RCC 7860 (cell line): ENCODE measurements around the gene TFF3.
"Not testable (repeated sequence)": the region's sequence is repeated elsewhere in the genome, so short reads cannot be mapped to it uniquely, and the experiment has no call there.

Source experiments
- DNase-seq: peaks from one replicate; pipeline ENCODE4 v3.0.0-alpha.2; 2015; ENCODE audit warnings: low spot score
- FAIRE-seq: peaks from 2 replicates; lab custom pipeline; 2012; peaks lifted over from hg19 to GRCh38; lab: Jason Lieb, UNC

Gene TFF3

DNA sequence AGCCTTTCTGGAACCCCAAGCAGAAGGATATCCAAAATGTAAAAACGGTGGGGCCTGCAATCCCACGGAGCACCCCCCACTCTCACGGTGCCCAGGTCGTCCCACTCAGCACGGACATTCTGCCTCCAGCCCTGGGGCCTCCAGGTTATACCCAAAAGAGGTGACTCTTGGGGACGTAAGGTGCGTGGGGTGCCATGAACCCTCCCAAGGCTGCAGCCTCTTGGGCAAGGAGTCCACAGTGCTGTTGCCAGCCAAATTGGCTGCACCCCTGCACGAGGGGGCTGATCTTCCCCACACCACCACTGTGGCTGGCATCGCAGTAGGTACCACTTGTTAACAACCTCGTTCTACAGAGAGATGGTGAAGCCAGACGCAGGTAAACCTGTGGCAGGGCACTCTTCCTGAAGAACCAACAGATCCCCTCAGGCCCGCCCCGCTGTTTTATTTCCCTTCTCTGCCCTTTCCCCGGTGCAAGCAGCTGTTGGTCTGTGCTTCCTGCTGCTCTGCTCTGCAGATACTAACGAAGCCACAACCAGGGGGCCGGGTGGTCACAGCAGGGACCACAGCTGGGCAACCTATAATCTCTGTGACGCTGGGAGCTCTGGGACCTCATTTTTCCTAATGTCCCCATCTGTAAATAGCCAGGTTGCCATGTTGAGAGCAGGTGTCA is 8.7 kb downstream of the TFF3 start:
- FAIRE-seq (no peak), DNase-seq (no peak)

DNA sequence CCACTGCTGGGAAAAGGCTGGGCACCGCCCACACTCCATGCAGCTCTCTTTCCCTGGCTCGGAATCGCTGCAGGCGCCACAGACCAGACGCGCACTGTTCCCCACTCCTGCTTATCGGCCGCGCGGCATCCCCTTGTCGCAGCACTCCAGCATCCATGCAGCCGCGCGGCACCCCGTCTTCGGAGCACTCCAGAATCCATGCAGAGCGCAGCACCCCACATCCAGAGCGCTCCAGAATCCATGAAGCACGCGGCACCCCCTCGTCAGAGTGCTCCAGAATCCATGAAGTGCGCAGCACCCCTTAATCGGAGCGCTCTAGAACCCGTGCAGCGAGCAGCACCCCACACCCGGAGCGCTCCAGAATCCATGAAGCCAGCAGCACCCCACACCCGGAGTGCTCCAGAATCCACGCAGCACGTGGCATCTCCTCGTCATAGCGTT is 9.5 kb downstream of the TFF3 start:
- FAIRE-seq (no peak), DNase-seq (no peak)

DNA sequence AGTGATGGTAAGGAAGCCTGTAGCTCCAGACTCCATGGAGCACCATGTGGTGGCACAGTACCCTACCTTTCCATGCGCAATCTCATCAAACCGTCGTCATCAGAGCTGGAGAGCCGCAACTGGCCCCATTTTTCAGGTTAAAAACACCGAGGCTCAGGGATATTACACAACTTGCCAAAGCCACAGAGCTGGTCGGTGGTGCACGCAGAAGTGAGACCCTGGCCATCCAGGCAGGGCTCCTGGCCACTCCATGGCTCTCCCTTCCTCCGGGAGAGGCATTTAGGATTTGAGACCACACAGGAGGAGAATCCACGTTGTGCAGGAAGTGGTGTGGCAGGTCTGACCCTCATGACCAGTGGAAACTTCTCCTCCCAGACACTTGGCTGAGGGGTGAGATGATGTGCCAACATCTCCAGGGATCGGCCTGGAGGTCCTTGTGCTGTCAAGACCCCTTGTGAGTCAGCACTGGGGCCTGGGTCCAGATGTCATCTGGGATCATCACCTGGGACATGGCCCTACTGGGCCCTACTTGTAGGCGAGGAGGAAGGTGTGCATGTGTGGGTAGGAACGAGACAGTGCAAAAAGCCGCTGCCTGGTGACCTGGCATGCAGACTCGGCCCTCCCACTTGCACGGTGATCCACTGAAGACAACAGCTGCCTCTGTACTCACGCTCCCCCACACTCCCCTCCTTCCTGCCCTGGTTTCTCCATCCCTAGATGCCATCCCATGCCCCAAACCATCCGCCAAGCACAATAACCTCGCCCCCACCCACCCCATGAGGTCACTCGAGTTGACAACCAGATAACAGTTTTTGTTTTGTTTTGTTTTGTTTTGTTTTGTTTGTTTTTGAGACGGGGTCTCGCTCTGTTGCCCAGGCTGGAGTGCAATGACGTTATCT is 10.4 kb downstream of the TFF3 start:
- DNase-seq (no peak), FAIRE-seq (no peak)

DNA sequence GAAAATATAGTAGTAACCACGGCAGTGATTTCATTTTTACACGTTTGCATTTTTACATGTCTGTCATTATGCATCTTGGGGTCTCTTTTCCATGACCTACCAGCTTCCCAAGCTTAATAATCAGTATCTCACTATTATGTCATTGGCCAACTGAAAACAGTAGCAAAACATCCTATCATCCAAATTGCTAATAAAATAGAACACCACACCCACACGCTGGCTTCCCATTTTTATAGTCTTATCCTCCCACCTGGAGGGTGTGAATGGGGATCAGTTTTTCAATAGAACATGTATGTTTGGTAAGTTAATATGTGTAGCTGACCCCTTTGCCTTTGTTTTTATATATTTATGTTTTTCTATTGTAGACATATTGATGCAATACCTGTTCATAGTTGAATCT is 11.8 kb downstream of the TFF3 start:
- DNase-seq (no peak), FAIRE-seq (no peak)

DNA sequence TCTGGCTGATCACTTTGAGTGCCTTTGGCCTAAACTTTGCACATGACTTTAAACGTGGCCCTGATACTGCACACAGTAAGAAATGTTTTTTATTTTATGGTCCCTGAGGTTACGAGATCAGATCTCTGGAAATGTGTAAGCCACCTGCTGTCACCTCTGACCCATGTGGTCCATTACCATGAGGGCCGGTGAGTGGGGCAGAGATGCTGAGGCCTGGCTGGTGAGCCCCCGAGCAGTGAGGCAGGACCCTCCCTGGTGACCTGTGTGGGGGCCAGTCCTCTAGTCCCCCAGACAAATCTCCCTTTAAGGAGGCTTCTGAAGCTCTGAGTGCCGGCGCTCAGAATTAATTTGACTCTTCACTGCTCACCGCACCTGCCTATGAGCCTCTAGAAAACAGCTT is 12.4 kb downstream of the TFF3 start:
- DNase-seq (no peak), FAIRE-seq (no peak)

DNA sequence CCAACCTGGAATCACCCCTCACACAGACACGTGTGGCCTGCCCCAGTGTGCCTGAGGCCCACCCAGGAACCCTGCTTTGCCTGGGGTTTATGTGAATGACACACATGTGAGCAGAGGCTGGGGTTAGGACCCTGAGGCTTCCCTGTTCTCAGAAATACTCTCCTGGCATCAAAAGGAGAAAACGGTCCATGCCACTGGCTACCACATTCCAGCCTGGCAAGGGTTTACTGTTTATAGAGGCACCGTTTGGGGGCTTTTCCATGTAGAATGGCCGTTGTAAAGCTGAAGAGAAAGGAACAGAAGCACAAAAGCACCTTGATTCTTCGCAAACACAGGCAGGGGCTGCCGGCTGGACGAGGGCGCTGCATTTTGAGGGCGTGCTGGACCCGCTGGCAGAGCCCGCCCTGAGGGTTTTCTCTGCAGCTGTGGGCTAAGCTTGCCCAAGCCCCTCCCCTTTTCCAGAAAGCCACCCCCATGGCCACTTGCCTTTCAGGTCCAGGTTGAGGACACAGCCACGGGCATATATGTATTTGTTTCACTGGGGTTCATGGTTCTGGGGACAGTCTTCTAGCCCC is 13.0 kb downstream of the TFF3 start:
- FAIRE-seq (no peak), DNase-seq (no peak)

DNA sequence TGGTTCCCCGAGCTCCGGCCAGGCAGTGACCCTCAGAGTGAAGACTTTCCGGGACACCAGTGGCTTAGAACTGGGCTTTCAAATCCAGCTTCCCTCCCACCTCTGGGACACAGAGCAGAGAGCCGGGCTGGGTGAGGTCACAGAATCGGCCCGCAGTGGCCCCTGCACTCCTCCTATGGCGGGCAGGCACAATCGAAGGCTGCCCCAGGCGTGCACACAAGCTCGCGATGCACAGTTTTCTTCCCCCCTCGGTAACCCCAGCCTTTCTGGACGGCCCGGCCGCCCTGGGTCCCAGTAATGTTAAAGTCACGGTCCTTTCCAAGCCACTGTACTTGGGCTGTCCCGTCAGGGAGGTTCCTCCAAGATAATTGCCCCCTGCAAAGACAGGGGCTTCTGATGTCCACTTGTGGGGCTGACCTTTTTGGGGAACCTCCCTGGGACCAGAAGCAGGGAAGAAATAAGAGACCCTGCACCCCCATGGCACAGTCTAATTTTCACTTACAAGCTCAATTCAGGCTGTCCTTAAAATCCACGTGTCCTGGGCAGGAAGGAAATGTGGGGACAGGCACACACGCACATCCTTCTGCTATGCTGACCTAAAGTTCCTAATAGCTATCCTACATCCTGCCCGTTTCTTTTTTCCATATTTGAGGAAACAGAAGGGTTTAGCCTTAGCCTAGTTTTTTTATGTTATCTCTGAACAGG is 13.7 kb downstream of the TFF3 start:
- no peak for FAIRE-seq
- no peak for DNase-seq

DNA sequence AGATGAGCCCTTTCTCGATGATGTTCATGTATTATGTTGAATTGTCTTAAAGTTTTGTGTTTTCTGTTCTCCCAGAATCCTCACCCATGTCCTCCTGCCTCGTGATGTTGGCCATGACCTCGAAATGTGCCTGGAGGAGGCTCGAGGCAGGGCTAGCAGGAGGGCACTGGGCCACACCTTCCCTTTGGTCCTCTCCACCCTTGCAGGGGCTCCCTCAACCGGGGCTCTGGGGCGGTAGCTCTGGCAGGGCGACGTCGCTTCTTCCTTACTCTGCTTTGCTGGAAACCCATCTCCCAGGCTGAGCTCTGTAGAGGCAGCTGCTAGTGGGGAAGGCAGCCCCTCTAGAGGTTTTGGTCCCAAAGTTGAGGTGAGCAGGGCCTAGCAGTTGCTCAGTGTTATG is 14.3 kb downstream of the TFF3 start:
- no peak for FAIRE-seq
- DNase-seq, result no peak

DNA sequence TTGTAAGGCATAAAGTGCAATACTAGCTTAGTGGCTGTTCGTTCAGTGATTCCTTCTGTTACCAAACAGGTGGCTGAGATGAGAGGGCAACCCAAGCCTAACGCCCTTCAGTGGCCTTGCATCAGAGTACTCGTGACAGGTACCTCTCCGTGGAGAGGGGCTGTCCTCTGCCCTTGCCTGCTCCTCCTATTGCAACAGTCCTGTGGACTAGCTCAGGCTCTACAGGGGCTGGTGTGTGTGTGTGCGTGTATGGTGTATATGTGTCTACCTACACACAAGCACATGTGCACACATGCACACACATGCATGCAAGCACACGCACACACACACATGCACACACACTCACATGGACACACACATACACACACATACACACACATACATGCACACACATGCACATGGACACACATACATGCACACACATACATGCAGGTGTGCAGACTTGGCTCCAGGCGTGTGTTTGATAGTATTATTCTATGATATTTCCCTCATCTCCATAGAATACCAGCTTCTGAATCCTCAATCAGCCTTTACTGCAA is 15.1 kb downstream of the TFF3 start:
- FAIRE-seq (no peak), DNase-seq (no peak)

DNA sequence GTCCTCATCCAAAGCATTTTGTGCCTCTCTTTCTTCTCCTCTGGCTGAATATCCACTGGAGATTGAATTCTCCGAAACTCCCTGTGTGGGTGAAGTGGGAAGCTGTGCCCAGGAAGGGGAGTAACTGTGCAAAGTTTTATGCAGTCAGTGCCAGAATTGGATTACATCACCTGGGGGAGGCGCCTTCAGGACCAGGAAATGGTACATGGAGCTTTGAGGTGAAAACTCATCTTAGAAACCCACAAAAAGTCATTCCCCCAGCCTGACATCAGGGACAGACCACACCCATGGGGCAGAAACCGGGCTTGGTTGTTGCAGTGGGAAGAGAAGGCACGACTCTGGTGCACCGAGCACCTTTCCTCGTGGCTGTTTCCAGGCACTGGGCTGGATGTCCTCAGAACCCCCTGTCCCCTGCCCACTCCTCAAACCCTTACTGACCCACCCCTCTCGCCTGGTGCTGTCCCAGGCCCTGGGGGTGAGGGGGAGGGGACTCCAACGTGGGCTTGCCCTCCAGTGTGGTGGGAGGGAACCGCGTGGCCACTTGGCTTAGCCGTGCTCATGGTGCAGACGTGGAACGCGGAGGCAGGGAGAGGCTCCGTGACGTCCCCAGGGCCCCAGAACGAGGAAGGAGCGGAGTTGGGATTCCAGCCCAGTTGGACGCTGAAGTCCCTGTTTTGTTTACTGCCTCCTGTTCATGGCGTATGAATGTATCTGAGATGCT is 15.7 kb downstream of the TFF3 start:
- DNase-seq, result no peak
- no peak for FAIRE-seq

DNA sequence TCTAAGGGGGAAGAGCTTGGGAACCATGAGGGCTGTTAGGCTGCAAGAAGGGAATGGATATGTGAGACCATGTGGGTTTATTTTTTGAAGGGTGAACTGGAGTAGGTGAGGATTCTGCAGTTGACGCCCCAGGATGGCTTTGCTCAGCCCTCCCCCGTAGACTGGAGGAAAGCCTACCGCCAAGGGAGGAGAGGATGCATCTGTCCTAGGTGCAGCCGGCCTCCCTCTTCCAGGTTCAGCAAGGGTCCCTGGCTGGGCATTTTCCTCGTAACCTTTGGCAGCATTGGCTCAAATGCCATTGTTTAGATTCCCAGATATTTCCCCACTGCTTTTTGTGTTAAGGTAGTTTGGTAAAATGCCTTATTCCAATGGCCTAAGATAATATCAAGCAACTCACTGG is 16.6 kb downstream of the TFF3 start:
- no peak for FAIRE-seq
- no peak for DNase-seq

DNA sequence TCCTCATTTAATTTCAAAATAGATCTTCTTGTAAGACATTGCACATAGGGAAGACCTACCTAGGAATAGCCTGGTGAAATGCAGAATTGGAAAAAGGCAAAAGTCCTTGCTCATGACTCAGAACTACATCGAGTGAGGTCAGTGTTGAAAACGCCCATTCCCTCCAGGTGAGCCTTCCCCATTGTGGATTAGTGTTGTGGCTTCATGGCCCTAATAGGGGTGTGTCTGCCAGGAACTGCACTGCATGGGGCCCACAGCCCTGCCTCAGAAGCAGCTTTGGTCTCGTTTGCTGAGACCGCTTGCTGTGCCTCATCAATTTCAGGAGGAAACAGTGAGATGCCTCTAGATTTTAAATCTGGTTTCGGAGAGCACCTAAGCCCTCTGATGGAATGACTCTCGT is 17.0 kb downstream of the TFF3 start:
- no peak for DNase-seq
- no peak for FAIRE-seq

DNA sequence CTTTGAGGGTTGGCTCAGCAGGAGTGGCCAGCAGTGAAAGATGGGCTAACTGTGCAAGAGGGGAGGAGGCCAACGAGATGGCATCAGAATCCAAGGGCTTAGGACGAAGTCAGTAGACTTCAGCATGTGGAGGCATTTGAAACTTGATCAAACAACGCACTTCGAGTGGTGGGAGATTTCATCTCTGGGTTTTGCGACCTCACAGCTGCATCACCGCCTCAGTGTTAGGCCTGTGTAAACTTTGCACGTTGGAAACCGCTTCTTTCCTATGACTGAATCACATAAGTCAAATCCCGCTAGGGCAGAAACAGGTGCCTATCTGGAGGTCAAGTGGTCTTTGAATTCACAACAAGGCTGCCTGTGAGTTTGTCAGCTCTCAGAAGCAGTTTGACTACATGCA is 17.8 kb downstream of the TFF3 start:
- FAIRE-seq, result no peak
- no peak for DNase-seq

DNA sequence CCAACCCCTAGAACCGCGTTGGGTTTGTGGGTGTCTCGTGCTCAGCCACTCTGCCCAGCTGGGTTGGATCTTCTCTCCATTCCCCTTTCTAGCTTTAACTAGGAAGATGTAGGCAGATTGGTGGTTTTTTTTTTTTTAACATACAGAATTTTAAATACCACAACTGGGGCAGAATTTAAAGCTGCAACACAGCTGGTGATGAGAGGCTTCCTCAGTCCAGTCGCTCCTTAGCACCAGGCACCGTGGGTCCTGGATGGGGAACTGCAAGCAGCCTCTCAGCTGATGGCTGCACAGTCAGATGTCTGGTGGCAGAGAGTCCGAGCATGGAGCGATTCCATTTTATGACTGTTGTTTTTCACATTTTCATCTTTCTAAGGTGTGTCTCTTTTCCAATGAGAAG is 18.7 kb downstream of the TFF3 start:
- DNase-seq (no peak), FAIRE-seq (no peak)

DNA sequence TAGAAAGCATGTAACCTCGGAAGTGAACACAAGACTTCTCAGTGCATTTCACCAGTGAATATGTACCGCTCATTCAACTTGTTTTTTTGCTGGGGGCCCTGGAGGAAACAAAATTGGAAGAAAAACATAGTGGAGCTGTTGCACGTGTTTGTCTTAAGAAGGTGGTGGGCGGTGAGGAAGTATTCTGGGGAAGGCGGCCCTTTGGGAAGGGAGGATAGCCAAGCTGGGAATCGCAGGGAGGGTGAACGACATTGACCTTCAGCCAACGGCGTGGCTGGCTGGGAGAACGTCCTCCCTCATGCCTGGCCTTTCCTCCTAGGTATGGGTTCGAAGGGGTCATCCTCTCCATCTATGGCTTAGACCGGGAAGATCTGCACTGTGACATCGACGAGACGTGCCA is 19.4 kb downstream of the TFF3 start:
- no peak for DNase-seq
- no peak for FAIRE-seq

DNA sequence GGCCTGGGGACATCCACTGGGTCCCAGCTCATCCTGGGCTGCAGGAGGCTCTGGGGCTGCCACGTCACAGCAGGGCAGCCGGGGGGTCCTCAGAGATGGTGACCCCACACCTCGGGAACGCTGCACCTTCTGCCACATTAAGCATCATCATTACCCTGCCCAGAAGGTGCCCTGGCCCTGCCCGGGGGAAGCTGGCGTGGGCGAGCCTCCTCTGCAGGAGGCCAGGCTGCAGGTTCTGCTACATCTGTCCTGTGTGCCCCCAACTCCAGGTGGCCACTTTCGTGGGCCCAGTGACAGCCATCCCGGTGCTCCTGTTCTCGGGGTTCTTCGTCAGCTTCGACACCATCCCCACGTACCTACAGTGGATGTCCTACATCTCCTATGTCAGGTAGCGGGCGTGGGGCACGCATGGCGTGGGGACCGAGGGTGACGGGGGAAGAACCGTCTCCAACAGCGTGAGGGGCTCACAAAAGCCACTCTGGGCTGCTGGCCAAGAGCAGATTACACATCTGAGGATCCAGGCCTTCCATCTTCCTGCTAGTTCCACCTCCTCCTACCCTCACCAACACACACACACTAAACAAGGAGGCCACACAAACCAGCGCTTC is 20.8 kb downstream of the TFF3 start:
- no peak for FAIRE-seq
- DNase-seq, result no peak

DNA sequence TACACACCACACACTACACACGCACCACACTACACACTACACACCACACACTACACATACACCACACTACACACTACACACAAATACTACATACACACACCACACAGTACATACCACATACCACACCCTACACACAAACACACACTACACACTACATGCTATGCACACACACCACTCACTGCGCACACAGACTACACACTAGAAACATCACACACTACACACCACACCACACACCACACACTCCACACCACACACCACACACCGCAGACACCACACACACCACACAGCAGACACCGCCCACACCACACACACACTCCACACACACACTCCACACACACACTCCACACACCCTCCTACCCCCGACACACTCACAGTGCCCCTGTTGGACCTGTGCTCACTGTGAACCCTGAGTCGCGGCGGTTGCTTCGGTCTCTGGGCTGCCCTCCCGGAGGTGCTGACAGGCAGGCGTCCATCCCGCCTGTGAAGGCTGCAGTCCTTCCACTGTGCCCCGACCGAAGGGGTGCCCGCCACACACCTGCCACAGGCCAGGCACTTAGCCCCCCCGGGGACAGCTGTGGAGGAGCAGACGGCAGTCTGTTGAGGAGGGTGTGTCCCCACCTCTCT is 21.4 kb downstream of the TFF3 start:
- no peak for FAIRE-seq

DNA sequence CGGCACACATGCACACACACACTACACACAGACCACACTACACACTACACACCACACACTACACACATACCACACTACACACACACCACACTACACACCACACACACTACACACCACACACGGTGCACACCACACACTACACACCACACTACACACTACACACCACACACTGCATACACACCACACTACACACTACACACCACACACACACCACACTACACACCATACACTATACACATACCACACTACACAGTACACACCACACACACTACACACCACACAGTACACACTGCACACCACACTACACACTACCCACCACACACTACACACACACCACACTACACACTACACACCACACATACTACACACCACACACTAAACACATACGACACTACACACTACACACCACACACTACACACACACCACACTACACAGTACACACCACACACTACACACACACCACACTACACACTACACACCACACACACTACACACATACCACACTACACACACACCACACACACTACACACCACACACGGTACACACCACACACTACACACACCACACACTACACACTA is 22.6 kb downstream of the TFF3 start:
- not testable (repeated sequence) for FAIRE-seq

More for the DNA sequence above, 21.4 kb downstream of the TFF3 start:
- DNase-seq, result no peak

More for the DNA sequence above, 22.6 kb downstream of the TFF3 start:
- not testable (repeated sequence) for DNase-seq
